GM12878 (cell line): Measurements from ENCODE around the gene REN. TPM values are rescaled to one million over a fixed set of nuclear protein-coding genes. Genes with fewer than 3 reads are reported as not detected.

Experiments
- ATAC-seq: fragments of 200-7000 bp; cut with Tn5 transposase; 3 replicates; pipeline ENCODE4 v1.9.1; 2020; ENCODE audit warnings: mild to moderate bottlenecking, moderate library complexity
- BruUV-seq: library from RNA; stranded (reverse); fragments of 400-500 nt; replicated peaks from 2 replicates; lab custom pipeline; 2021; lab: Mats Ljungman, UMichigan
- CTCF ChIA-PET: fragments of 300-600 bp; sonication (Branson Sonifier 250); formaldehyde crosslinking; extraction: SDS; loops from one replicate; lab custom pipeline; 2021; ENCODE audit warnings: inconsistent platforms; lab: Yijun Ruan, JAX
- POLR2A ChIA-PET: fragments of 350-600 bp; formaldehyde crosslinking; extraction: SDS; loops from one replicate; lab custom pipeline; 2021; ENCODE audit warnings: inconsistent platforms; lab: Charles Lee
- RAD21 ChIA-PET: fragments of 300-600 bp; sonication (Branson Sonifier 250); formaldehyde crosslinking; loops from one replicate; lab custom pipeline; 2023; ENCODE audit warnings: antibody characterized with exemption; ENCODE audit not compliant: unreplicated experiment; lab: Charles Lee
- SMC1A ChIA-PET: fragments of 300-600 bp; sonication (Branson Sonifier 250); formaldehyde crosslinking; loops from one replicate; lab custom pipeline; 2023; ENCODE audit not compliant: unreplicated experiment, uncharacterized antibody; lab: Charles Lee
- DNase-seq: peaks from one replicate; pipeline ENCODE4 v3.0.0-alpha.2; 2011; ENCODE audit warnings: low read depth, low spot score
- FAIRE-seq: peaks from 3 replicates; lab custom pipeline; 2011; peaks lifted over from hg19 to GRCh38; lab: Jason Lieb, UNC
- H2AFZ ChIP-seq: 2 replicates; pipeline ENCODE4 v1.6.0; 2011; ENCODE audit warnings: low read depth, low read length, control low read depth; ENCODE audit not compliant: control insufficient read depth
- H3K27ac ChIP-seq: 2 replicates; pipeline ENCODE4 v1.5.1; 2011; ENCODE audit warnings: control low read depth; ENCODE audit not compliant: control insufficient read depth, insufficient read depth
- H3K27me3 ChIP-seq, 2 experiments: replicated peaks in 1 of 2; 2 replicates each; pipeline versions ENCODE4 v1.6.0 to v1.6.1; 2011; ENCODE audit warnings: low read length in 1 of 2; ENCODE audit not compliant: control insufficient read depth in 2 of 2, insufficient read depth in 2 of 2
- H3K36me3 ChIP-seq, 2 experiments: 2 replicates each; pipeline ENCODE4 v1.5.1; 2011; ENCODE audit warnings: low read length in 1 of 2; ENCODE audit not compliant: control insufficient read depth in 2 of 2, insufficient read depth in 2 of 2
- H3K4me1 ChIP-seq: 2 replicates; pipeline ENCODE4 v1.6.1; 2011; ENCODE audit warnings: mild to moderate bottlenecking, low read length, moderate library complexity, mixed read lengths; ENCODE audit not compliant: control insufficient read depth, insufficient read depth
- H3K4me2 ChIP-seq: 2 replicates; pipeline ENCODE4 v1.6.0; 2011; ENCODE audit warnings: control low read depth; ENCODE audit not compliant: control insufficient read depth, insufficient read depth
- H3K4me3 ChIP-seq: fragments of 200-600 bp; sonication (generic); 2 replicates; pipeline ENCODE4 v1.5.1; 2016
- H3K79me2 ChIP-seq: 2 replicates; pipeline ENCODE4 v1.6.0; 2011; ENCODE audit warnings: low read length; ENCODE audit not compliant: control insufficient read depth, insufficient read depth
- H3K9ac ChIP-seq: 2 replicates; pipeline ENCODE4 v1.8.0; 2011; ENCODE audit warnings: low read length, control low read depth, mixed read lengths; ENCODE audit not compliant: control insufficient read depth, insufficient read depth
- H3K9me3 ChIP-seq: replicated peaks from 3 replicates; pipeline ENCODE4 v1.5.1; 2011; ENCODE audit warnings: mild to moderate bottlenecking, low read length; ENCODE audit not compliant: control insufficient read depth, insufficient read depth
- H4K20me1 ChIP-seq: 2 replicates; pipeline ENCODE4 v1.6.0; 2011; ENCODE audit not compliant: control insufficient read depth, insufficient read depth
- CTCF ChIP-seq, 3 experiments: IDR thresholded peaks in 2 of 3; conservative IDR thresholded peaks in 1 of 3; 2 replicates each; pipeline ENCODE4 v1.5.1; 2011; ENCODE audit warnings: low read depth in 3 of 3, low read length in 3 of 3, mild to moderate bottlenecking in 3 of 3, control low read depth in 2 of 3, moderate library complexity in 2 of 3, inconsistent platforms in 1 of 3, mixed read lengths in 1 of 3; ENCODE audit not compliant: control insufficient read depth in 2 of 3, insufficient read depth in 1 of 3; ENCODE audit errors: extremely low read depth in 1 of 3
- ELK1 ChIP-seq: IDR thresholded peaks from 2 replicates; pipeline ENCODE4 v1.6.1; 2012; ENCODE audit warnings: low read depth, low read length, improper control_type of control experiment
- GATAD2B ChIP-seq: fragments of 450-650 bp; conservative IDR thresholded peaks from 2 replicates; pipeline ENCODE4 v1.6.1; 2017; ENCODE audit warnings: low read depth, mild to moderate bottlenecking, moderate library complexity
- IKZF1 ChIP-seq: fragments of 450-650 bp; conservative IDR thresholded peaks from 2 replicates; pipeline ENCODE4 v1.6.1; 2017; ENCODE audit warnings: antibody characterized with exemption, mild to moderate bottlenecking
- MTA2 ChIP-seq: fragments of 450-650 bp; IDR thresholded peaks from 2 replicates; pipeline ENCODE4 v1.6.1; 2016; ENCODE audit warnings: low read depth, mild to moderate bottlenecking, moderate library complexity
- PKNOX1 ChIP-seq: fragments of 450-650 bp; IDR thresholded peaks from 2 replicates; pipeline ENCODE4 v1.6.1; 2016; ENCODE audit warnings: mild to moderate bottlenecking
- RAD21 ChIP-seq: IDR thresholded peaks from 2 replicates; pipeline ENCODE4 v1.6.1; 2011; ENCODE audit warnings: mild to moderate bottlenecking, low read depth, low read length, moderate library complexity; ENCODE audit not compliant: insufficient read depth
- SMC3 ChIP-seq: IDR thresholded peaks from 2 replicates; pipeline ENCODE4 v1.6.1; 2011; ENCODE audit warnings: low read length, improper control_type of control experiment, borderline replicate concordance
- WGBS: methylation state at CpG from one replicate; pipeline ENCODE4 v1.1.6; 2016; ENCODE audit warnings: low lambda C conversion rate; ENCODE audit not compliant: insufficient replicate concordance, insufficient coverage; ENCODE audit errors: missing lambda C conversion rate; 5-methylcytosine and 5-hydroxymethylcytosine counted together
- in situ Hi-C: fragments of 300-500 bp; cut with MboI; formaldehyde crosslinking; loops from 9 replicates; pipeline ENCODE4 v1.14.3; 2018; ENCODE audit warnings: mixed read lengths
- intact Hi-C: fragments of 100-400 bp; cut with micrococcal nuclease; formaldehyde crosslinking; loops from one replicate; pipeline ENCODE4 v1.14.2; 2022; ENCODE audit not compliant: unreplicated experiment
- polyA plus RNA-seq, 11 experiments: library from polyadenylated mRNA; depleted of rRNA in 4 of 11; unstranded in 6 of 11; stranded (reverse) in 5 of 11; fragments of >200 nt; fragmentation: Nextera tagmentation in 4 of 11; fragmentation: Illumina TruSeq in 1 of 11; extraction: Ambion mirVana in 4 of 11; extraction: Trizol in 1 of 11; gene quantifications; 1 replicate in 1 of 11; 2 replicates in 10 of 11; pipeline versions ENCODE4 v1.2.1 to v1.2.3, GENCODE V29; 2011 to 2016; ENCODE audit warnings: inconsistent platforms in 2 of 11, missing spikeins in 2 of 11, low read depth in 1 of 11
- total RNA-seq, 4 experiments: library from RNA; depleted of rRNA in 3 of 4; stranded (reverse); fragments of >200 nt in 3 of 4; fragmentation: Illumina TruSeq in 1 of 4; extraction: Trizol in 1 of 4; gene quantifications; 2 replicates each; pipeline versions ENCODE4 v1.2.1 to v1.2.3, GENCODE V29; 2013 to 2021

Gene REN
- total and polyA plus RNA-seq, 10 of the 15 experiments (the other 5 are each of a cell fraction or from before 2014, with no cell fraction given), result not detected

- TF ChIP-seq MTA2, result no peak
Measured at GRCh38 chr1:204128464-204128963, 37.6 kb downstream of the REN start (continued).

- intact Hi-C loops, result no loop called here
- Histone ChIP-seq H3K9me3 (no peaks in the 10 kb centered on the region), H4K20me1 (no peaks in the 10 kb centered on the region), H3K27me3 (no peaks in the 10 kb centered on the region; a peak in 1 of 4 replicates), H3K79me2 (no peaks in the 10 kb centered on the region), H3K4me1 (no peaks in the 10 kb centered on the region), H3K9ac (no peak overlapping the region), H3K36me3 (no peaks in the 10 kb centered on the region), H3K4me3 (no peak overlapping the region), H3K4me2 (no peak overlapping the region), H2AFZ (no peak overlapping the region), H3K27ac (no peak overlapping the region)
- 7% methylated on average over 5 of the region's 5 CpGs for WGBS
- POLR2A ChIA-PET, result interaction anchor here (1.4 kb wide), 1 partner anchor 255 kb away, joined by 4 read pairs; no protein-coding TSS in a partner anchor
- RAD21 ChIA-PET, result interaction anchor here (1.1 to 4.1 kb wide), 8 partner anchors 17 to 268 kb away, joined by 3 to 54 read pairs (median 9); partner anchors contain the start of gene SNRPE
- peak; percentile 43 for ATAC-seq
- in situ Hi-C loops, result loop anchor here (5.0 kb wide), 1 partner anchor 265 kb away; the partner anchor contains the start of gene SNRPE
- TF ChIP-seq ELK1 (no peak), SMC3 (peak; percentile 48; the same call in 1 of the 2 replicates), CTCF (IDR thresholded peaks at IDR 0.05 in 2 of 3, conservative IDR thresholded peaks at IDR 0.05 in 1 of 3; ENCODE audit: control insufficient read depth in 2 of 3, extremely low read depth in 1 of 3, insufficient read depth in 1 of 3, low read depth in 3 of 3, low read length in 3 of 3) (peak; percentile 47 to 70 (median 55)), RAD21 (peak; percentile 48), IKZF1 (peak; percentile 27; the same call in 1 of the 2 replicates), PKNOX1 (peak; percentile 46), GATAD2B (no peak)
- SMC1A ChIA-PET, result interaction anchor here (0.6 to 4.3 kb wide), 10 partner anchors 21 to 317 kb away, joined by 3 to 55 read pairs (median 6); partner anchors contain the start of gene SNRPE
- BruUV-seq, result no TSS peak
- CTCF ChIA-PET, result interaction anchor here (0.8 to 7.8 kb wide), 20 partner anchors 9 to 502 kb away, joined by 3 to 121 read pairs (median 4); partner anchors contain the start of gene SNRPE
- no peak for FAIRE-seq
- no peak for DNase-seq
Measured at GRCh38 chr1:204127597-204128242, 38.4 kb downstream of the REN start.
